Keratinocyte (primary cell): Measurements from ENCODE around the gene SHLD2.

Experiments used
- EZH2 ChIP-seq: IDR thresholded peaks from one replicate; pipeline ENCODE4 v1.6.1; 2012; ENCODE audit warnings: inconsistent platforms, mild to moderate bottlenecking, low read length, moderate library complexity
- TF ChIP-seq, protein P1 (sequence below), 3 experiments: IDR thresholded peaks in 1 of 3; conservative IDR thresholded peaks in 1 of 3; optimal IDR thresholded peaks in 1 of 3; 2 replicates in 2 of 3; 3 replicates in 1 of 3; pipeline versions ENCODE3 to v1.5.1; 2011; ENCODE audit warnings: low read length in 3 of 3, mild to moderate bottlenecking in 3 of 3, moderate library complexity in 2 of 3, control low read depth in 1 of 3, inconsistent platforms in 1 of 3; ENCODE audit not compliant: insufficient read depth in 2 of 3; ENCODE audit errors: extremely low read depth in 1 of 3

- TF ChIP-seq, protein P1, sequence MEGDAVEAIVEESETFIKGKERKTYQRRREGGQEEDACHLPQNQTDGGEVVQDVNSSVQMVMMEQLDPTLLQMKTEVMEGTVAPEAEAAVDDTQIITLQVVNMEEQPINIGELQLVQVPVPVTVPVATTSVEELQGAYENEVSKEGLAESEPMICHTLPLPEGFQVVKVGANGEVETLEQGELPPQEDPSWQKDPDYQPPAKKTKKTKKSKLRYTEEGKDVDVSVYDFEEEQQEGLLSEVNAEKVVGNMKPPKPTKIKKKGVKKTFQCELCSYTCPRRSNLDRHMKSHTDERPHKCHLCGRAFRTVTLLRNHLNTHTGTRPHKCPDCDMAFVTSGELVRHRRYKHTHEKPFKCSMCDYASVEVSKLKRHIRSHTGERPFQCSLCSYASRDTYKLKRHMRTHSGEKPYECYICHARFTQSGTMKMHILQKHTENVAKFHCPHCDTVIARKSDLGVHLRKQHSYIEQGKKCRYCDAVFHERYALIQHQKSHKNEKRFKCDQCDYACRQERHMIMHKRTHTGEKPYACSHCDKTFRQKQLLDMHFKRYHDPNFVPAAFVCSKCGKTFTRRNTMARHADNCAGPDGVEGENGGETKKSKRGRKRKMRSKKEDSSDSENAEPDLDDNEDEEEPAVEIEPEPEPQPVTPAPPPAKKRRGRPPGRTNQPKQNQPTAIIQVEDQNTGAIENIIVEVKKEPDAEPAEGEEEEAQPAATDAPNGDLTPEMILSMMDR (optimal IDR thresholded peaks at IDR 0.05 in 1 of 3, IDR thresholded peaks at IDR 0.05 in 1 of 3, conservative IDR thresholded peaks at IDR 0.05 in 1 of 3; ENCODE audit: extremely low read depth in 1 of 3, insufficient read depth in 2 of 3, low read length in 3 of 3), result no peak
- TF ChIP-seq EZH2, result no peak
Measured at GRCh38 chr10:87060280-87060928, 34.6 kb upstream of the SHLD2 start.
